ENCODE measurements around the gene STARD3.
A peak's percentile ranks its signal among the peaks of the same experiment; 100 is the strongest.
"Not testable (repeated sequence)": the region's sequence is repeated elsewhere in the genome, so short reads cannot be mapped to it uniquely, and the experiment has no call there.

Gene STARD3

DNA sequence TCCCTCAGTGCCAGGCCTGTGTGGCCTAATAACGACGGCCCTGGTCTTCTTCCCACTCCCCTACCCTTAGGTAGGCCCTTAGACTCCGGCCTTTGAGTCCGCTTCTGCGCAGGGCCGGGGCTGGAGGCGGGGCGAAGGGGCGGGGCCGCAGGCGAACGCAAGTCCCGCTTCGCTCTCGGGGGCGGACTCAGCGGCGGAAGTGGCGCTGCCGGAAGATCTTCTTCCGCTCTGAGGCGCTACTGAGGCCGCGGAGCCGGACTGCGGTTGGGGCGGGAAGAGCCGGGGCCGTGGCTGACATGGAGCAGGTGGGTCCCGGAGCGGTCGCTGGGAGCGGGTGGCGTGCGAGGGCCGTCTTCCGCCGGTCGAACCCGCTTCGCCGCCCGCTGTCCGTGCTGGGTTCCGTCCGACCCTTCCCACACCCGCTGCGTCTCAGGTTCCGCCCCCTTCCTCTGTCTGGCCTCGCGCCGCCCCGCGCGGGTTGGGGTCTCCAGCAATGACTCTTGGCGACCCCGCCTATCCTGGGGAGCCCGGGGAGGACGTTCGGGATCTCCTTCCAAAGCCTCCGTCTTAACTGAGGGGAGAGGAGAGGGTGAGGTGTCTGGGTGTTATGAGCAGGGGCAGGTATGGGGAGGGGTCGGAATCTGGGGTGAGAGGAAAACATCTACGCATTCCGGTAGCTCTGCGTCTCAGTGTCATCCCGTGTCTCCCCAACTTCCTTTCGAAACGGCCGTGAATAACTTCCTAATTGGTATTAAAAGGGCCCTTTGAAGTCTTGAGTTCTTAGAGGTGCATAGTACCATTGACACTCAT lies at the start of gene STARD3:
Gene STARD3 (plus strand): TSS at position 218 of the 810 bp plus-strand sequence. CDS start 16,388 bp downstream, outside the sequence.
- intact Hi-C loops (cut with micrococcal nuclease), result loop anchor here (2.0 kb wide), 1 partner anchor 14 kb away; no protein-coding TSS in a partner anchor
- H3K9me3 Mint-ChIP-seq, result no peaks in the 10 kb centered on the region
- H3K4me1 Mint-ChIP-seq (ENCODE audit: low read depth), result peaks cover 85% of the 10 kb centered on the region
- H3K27ac Mint-ChIP-seq, result peak within 1 kb of the TSS; percentile 79
- peaks cover 8% of the 10 kb centered on the region for H3K27me3 Mint-ChIP-seq
- H3K36me3 Mint-ChIP-seq (ENCODE audit: low read depth), result peaks cover 17% of the 10 kb centered on the region
- peak within 1 kb of the TSS; percentile 94 for H3K4me3 Mint-ChIP-seq

- Mint-ChIP-seq H3K4me1 (ENCODE audit: low read depth) (peaks cover 20% of the 10 kb centered on the region), H3K27me3 (peaks cover 59% of the 10 kb centered on the region)
- H3K27ac Mint-ChIP-seq; intact Hi-C loops (cut with micrococcal nuclease); H3K4me3 Mint-ChIP-seq; H3K9me3 Mint-ChIP-seq; H3K36me3 Mint-ChIP-seq (ENCODE audit: low read depth): not testable (repeated sequence)
Observed at GRCh38 chr17:39590180-39590579, 46.8 kb upstream of the STARD3 start.

DNA sequence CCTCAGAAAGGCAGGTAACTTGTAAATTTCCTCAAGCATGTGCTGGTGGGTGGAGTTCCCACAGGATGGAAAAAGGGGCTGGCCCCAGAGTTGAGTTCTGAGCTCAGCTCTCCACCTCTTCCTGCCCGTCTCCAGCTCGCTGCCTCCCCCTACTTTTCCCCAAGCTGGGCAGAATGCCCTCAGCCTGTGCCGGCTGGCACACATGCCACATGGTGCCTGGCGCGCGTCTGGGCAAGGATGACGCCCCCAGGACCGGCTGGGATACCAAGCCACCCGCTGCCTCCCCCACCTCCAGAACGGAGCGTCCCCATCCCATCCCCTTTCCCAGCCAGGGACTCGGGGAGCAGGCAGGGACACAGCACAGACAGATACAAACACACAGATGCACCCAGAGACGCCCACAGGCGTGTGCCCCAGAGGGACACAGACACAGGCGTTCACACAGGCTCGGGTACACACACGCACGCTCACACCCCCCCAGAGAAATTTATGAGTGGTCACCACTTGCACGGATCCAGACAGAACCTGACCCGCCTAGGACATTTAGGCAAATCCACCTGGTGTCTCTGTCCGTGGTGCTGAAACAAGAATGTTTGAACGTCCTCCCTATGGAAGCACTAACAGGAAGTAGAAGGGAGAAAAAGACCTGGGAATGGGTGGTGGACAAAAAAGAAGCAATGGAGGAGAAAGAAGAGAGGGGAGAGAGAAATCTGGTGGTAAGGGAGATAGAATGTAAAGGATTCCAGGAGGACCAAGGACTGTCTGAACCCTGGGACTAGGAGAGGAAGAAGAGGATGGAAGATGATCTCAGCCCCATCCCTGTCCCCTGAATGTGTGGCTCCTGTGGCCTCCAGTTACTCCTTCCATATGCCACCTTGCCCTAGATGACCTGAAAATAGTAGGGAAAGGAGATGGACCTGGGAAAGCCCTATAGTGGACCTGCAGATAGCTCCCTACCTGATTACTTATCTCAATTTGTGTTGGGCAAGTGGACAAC lies 44.7 kb upstream of the STARD3 start:
- Mint-ChIP-seq H3K4me1 (ENCODE audit: low read depth) (peaks cover 20% of the 10 kb centered on the region), H3K27me3 (peaks cover 76% of the 10 kb centered on the region), H3K27ac (no peak overlapping the region), H3K36me3 (ENCODE audit: low read depth) (no peaks in the 10 kb centered on the region), H3K4me3 (no peak overlapping the region), H3K9me3 (no peaks in the 10 kb centered on the region)
- intact Hi-C loops (cut with micrococcal nuclease), result no loop called here

DNA sequence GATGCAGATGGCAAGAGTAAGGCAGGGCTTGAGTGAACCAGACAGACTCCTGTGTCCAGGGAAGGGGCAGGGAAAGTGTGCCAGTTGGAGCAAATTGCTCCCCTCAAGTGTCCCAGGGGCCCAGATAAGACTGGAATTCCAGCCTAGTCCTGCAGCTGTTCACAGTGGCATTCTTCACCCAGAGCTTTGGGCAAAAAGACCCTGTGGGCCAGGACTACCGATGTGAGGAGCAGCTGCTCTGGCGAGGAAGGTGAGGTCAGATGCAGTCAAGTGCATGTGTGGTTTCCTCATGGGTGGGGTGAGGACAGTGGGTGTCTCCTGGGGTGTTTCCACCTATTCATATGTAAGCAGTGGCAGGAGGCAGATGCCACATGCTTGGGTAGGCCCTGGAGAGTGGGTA lies 43.6 kb upstream of the STARD3 start:
- Mint-ChIP-seq H3K27me3 (peaks cover 82% of the 10 kb centered on the region), H3K4me3 (no peak overlapping the region), H3K36me3 (ENCODE audit: low read depth) (no peaks in the 10 kb centered on the region), H3K27ac (no peak overlapping the region), H3K9me3 (no peaks in the 10 kb centered on the region), H3K4me1 (ENCODE audit: low read depth) (peaks cover 24% of the 10 kb centered on the region)
- intact Hi-C loops (cut with micrococcal nuclease), result no loop called here

DNA sequence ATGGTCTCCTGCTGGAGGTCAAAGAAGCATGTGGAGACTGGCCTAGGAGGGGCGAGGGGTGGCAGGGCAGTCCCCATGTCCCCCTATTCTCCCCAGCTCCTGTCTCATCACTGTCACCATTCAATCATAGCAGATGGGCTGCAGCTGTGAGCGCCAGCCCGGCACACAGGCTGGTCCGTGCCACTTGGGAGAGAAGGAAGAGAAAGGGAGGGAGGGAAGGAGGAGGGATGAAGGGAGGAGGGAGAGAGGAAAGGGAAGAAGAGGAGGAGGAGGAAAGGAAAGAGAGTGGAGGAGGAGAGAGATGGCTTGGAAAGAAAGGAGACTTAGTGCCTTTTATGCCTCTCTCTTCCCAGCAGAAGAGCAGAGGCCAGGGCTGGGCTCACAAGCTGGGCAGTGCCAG lies 41.6 kb upstream of the STARD3 start:
- peaks cover 34% of the 10 kb centered on the region for H3K4me1 Mint-ChIP-seq (ENCODE audit: low read depth)
- H3K4me3 Mint-ChIP-seq, result no peak overlapping the region
- peaks cover 88% of the 10 kb centered on the region for H3K27me3 Mint-ChIP-seq

DNA sequence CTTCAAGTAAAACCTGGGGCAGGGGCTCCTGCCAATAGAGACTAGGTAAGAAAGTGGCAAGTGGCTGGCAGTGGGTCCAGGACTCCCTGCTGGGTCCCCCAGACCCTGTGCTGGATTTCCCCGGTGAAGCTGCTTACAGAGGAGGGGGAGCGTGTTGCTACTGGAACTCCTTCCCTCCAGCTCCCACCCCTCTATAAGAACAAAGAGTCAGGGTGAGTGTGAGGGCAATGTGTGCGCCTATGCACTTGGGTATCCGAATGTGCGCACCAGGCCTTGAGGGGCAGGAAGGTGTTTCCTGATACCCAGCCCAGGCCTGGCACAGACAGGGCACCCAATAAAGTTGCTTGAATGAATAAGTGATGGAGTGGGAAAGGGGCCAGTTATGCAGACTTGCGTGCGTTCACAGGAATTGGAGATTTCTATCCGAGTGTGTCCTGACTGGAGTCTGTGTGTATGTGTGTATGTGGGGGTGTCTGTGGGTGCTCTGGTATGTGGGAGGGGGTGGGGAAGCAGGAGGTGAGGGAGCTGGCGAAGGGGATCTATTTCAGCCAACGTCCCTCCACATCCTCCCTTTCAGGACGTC lies 40.9 kb upstream of the STARD3 start:
- H3K9me3 Mint-ChIP-seq, result no peaks in the 10 kb centered on the region
- H3K27ac Mint-ChIP-seq, result no peak overlapping the region
- peaks cover 27% of the 10 kb centered on the region for H3K4me1 Mint-ChIP-seq (ENCODE audit: low read depth)
- intact Hi-C loops (cut with micrococcal nuclease), result no loop called here
- no peaks in the 10 kb centered on the region for H3K36me3 Mint-ChIP-seq (ENCODE audit: low read depth)
- no peak overlapping the region for H3K4me3 Mint-ChIP-seq
- peaks cover 95% of the 10 kb centered on the region for H3K27me3 Mint-ChIP-seq

More for the DNA sequence above, 41.6 kb upstream of the STARD3 start:
- Mint-ChIP-seq H3K36me3 (ENCODE audit: low read depth) (no peaks in the 10 kb centered on the region), H3K9me3 (no peaks in the 10 kb centered on the region), H3K27ac (no peak overlapping the region)
- intact Hi-C loops (cut with micrococcal nuclease), result no loop called here

GRCh38 chr17:39596543-39597267 lies 40.2 kb upstream of the STARD3 start:
- Mint-ChIP-seq H3K36me3 (ENCODE audit: low read depth) (no peaks in the 10 kb centered on the region), H3K9me3 (no peaks in the 10 kb centered on the region), H3K27ac (no peak overlapping the region), H3K4me3 (no peak overlapping the region), H3K4me1 (ENCODE audit: low read depth) (peaks cover 21% of the 10 kb centered on the region), H3K27me3 (peaks cover 97% of the 10 kb centered on the region)
- intact Hi-C loops (cut with micrococcal nuclease), result no loop called here

- Mint-ChIP-seq H3K4me3 (no peak overlapping the region), H3K4me1 (ENCODE audit: low read depth) (peaks cover 21% of the 10 kb centered on the region), H3K9me3 (no peaks in the 10 kb centered on the region), H3K36me3 (ENCODE audit: low read depth) (no peaks in the 10 kb centered on the region), H3K27me3 (peaks cover 98% of the 10 kb centered on the region), H3K27ac (no peak overlapping the region)
- intact Hi-C loops (cut with micrococcal nuclease), result no loop called here
Observed at GRCh38 chr17:39597372-39598046, 39.4 kb upstream of the STARD3 start.

- H3K4me3 Mint-ChIP-seq, result no peak overlapping the region
- H3K27ac Mint-ChIP-seq, result no peak overlapping the region
- no peaks in the 10 kb centered on the region for H3K36me3 Mint-ChIP-seq (ENCODE audit: low read depth)
- H3K4me1 Mint-ChIP-seq (ENCODE audit: low read depth), result peaks cover 21% of the 10 kb centered on the region
- H3K9me3 Mint-ChIP-seq, result no peaks in the 10 kb centered on the region
- intact Hi-C loops (cut with micrococcal nuclease), result no loop called here
- H3K27me3 Mint-ChIP-seq, result peaks cover 98% of the 10 kb centered on the region
Observed at GRCh38 chr17:39598047-39598481, 38.9 kb upstream of the STARD3 start.

DNA sequence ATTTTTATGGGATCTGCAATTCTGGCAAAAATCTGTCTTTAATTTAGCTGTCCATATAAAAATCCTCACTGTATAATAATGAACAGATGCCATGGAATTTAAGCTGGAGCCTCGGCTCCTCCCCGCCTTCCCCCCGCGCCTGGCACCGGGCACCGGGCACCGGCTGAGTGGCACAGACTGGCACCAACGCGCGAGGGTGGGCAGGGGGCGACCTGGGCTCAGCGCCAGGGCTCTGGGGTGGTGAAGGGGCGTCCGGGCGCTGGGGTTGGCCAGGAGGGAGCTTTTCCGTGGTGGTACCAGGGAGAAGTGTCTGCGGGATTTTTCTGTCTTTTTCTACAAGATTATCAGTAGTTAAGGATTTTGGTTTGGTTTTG lies 38.3 kb upstream of the STARD3 start:
- intact Hi-C loops (cut with micrococcal nuclease), result no loop called here
- Mint-ChIP-seq H3K36me3 (ENCODE audit: low read depth) (no peaks in the 10 kb centered on the region), H3K27ac (no peak overlapping the region), H3K9me3 (no peaks in the 10 kb centered on the region), H3K4me3 (no peak overlapping the region), H3K27me3 (peaks cover 98% of the 10 kb centered on the region), H3K4me1 (ENCODE audit: low read depth) (peaks cover 24% of the 10 kb centered on the region)

DNA sequence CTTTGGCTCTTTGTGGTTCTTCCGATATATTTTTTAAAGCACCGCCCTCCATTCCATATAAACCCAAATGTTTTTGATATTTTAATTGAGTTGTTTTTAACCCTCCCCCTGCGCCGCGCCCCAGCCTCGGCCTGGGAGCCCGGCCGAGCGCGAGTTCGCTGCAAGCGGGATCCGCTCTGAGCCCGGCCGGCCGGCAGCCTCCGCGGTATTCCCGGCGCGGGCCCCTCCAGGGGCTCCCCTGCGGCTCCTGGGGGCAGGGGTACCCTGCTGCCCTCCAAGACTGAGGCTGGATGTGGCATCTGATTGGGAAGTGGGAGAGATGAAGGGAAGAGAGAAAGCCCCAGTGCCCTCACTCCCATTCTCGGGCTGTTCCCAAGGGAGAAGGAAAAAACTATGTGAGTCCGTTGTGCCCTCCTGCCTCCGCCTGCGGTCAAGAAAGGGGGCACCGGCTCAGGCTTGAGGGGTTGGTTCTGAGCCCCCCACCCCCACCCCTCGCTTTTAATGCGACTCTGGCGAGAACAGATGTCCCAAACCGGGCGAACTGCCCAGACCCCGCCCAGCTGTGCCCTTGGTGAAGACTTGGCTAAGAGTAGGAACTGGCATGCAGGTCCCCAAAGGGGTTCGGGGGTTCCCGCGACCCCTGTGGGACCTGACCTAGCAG lies 37.8 kb upstream of the STARD3 start:
- H3K36me3 Mint-ChIP-seq (ENCODE audit: low read depth), result no peaks in the 10 kb centered on the region
- peaks cover 99% of the 10 kb centered on the region for H3K27me3 Mint-ChIP-seq
- H3K4me3 Mint-ChIP-seq, result no peak overlapping the region
- no peaks in the 10 kb centered on the region for H3K9me3 Mint-ChIP-seq
- intact Hi-C loops (cut with micrococcal nuclease), result no loop called here
- H3K4me1 Mint-ChIP-seq (ENCODE audit: low read depth), result peaks cover 29% of the 10 kb centered on the region
- no peak overlapping the region for H3K27ac Mint-ChIP-seq

DNA sequence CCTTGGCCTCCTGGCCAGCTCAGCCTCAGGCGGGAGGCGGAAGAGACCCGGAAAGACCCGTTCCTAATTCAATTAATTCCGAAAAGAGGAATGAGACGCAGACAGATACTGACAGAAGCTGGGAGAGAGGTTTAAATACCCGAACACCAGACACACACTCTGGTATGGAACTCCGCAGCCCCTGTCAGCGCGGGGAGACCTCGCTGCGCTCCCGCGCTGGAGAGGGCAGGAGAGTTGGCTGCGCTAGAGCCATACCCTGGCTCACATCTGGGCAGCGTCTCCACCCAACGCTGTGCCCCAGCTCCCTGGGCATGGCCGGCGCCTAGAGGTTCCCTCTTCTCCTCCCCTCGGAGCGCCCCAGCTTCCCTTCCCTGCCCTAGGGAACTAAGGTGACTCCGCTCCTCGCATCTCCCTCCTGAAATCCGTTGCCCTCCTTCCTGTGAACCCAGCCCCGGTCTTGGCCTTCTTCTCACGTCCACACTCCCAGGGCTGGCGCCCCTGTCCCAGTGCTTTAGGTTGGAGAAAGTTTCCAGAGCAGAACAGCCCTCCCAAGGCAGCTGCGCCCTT lies 37.2 kb upstream of the STARD3 start:
- Mint-ChIP-seq H3K27me3 (peaks cover 99% of the 10 kb centered on the region), H3K27ac (no peak overlapping the region), H3K9me3 (no peaks in the 10 kb centered on the region)

More for the DNA sequence above, 37.2 kb upstream of the STARD3 start:
- Mint-ChIP-seq H3K36me3 (ENCODE audit: low read depth) (no peaks in the 10 kb centered on the region), H3K4me1 (ENCODE audit: low read depth) (peaks cover 32% of the 10 kb centered on the region), H3K4me3 (no peak overlapping the region)
- intact Hi-C loops (cut with micrococcal nuclease), result no loop called here

Measured in dendritic cell treated with granulocyte-macrophage colony-stimulating factor and Interleukin-4, amounts not matched to agents 40 ng/mL and 50 ng/mL, for 4 days (primary cell).